Measurements from ENCODE around the gene TNFAIP6.

GRCh38 chr2:151325581-151326095, 31.8 kb upstream of the TNFAIP6 start:
- TF ChIP-seq POLR2A (IDR thresholded peaks at IDR 0.05; ENCODE audit: low read depth, low read length) (no peak), POLR2AphosphoS5 (IDR thresholded peaks at IDR 0.05; ENCODE audit: low read depth, low read length) (no peak), TAF1 (IDR thresholded peaks at IDR 0.05; ENCODE audit: borderline replicate concordance, low read depth, low read length) (no peak)

Data from GM12892 (cell line).